ENCODE data around the gene IFT22. TPM values are rescaled to one million over a fixed set of nuclear protein-coding genes. Genes with fewer than 3 reads are reported as not detected.

Gene IFT22
- total and polyA plus RNA-seq, 2 of the 8 experiments (the other 6 are each of a cell fraction or from before 2014, with no cell fraction given) = 17.7 to 18.9 TPM

DNA sequence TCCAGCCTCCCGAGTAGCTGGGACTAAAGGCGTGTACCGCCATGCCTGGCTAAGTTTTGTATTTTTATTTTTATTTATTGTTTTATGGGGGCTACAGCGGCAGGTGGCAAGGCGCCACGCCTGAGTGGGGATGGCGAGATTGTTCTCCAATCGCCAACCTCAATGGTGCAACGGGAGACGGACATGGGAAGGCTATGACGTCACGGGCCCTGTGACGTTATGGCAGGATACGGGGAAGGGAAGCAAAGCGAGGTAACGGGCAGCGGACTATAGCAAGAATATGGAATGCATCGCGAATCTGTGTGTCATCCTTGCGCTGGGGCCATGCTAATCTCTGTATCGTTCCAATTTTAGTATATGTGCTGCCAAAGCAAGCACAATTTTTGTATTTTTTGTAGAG lies 51.9 kb downstream of the IFT22 start (continued):
- TF ChIP-seq, protein P1, sequence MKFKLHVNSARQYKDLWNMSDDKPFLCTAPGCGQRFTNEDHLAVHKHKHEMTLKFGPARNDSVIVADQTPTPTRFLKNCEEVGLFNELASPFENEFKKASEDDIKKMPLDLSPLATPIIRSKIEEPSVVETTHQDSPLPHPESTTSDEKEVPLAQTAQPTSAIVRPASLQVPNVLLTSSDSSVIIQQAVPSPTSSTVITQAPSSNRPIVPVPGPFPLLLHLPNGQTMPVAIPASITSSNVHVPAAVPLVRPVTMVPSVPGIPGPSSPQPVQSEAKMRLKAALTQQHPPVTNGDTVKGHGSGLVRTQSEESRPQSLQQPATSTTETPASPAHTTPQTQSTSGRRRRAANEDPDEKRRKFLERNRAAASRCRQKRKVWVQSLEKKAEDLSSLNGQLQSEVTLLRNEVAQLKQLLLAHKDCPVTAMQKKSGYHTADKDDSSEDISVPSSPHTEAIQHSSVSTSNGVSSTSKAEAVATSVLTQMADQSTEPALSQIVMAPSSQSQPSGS (IDR thresholded peaks at IDR 0.05; ENCODE audit: low read length) = no peak
- TF ChIP-seq RAD21 (IDR thresholded peaks at IDR 0.05 in 1 of 2, conservative IDR thresholded peaks at IDR 0.05 in 1 of 2; ENCODE audit: low read depth in 2 of 2, low read length in 2 of 2) (no peak), SIN3A (conservative IDR thresholded peaks at IDR 0.05 in 1 of 2, IDR thresholded peaks at IDR 0.05 in 1 of 2; ENCODE audit: low read depth in 1 of 2, low read length in 2 of 2) (no peak), RFX5 (IDR thresholded peaks at IDR 0.05; ENCODE audit: borderline replicate concordance, low read depth, low read length) (no peak), PHF8 (conservative IDR thresholded peaks at IDR 0.05; ENCODE audit: low read depth, low read length) (no peak)
- TF ChIP-seq, protein P2, sequence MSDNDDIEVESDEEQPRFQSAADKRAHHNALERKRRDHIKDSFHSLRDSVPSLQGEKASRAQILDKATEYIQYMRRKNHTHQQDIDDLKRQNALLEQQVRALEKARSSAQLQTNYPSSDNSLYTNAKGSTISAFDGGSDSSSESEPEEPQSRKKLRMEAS (IDR thresholded peaks at IDR 0.05) = no peak

Measured in H1 (cell line).